ENCODE data around the gene AMPD2. TPM values are rescaled to one million over a fixed set of nuclear protein-coding genes. Genes with fewer than 3 reads are reported as not detected.

Gene AMPD2
- total RNA-seq, 1 experiment from 2014 or later = 69.9 TPM

- CTCF ChIA-PET = interaction anchor here (1.8 kb wide), 1 partner anchor 16 kb away, joined by 7 read pairs; no protein-coding TSS in a partner anchor
- POLR2A ChIA-PET = no interaction called here
- DNase-seq (ENCODE audit: low read depth, low spot score) (no peak), ATAC-seq (no peak)
- no TSS peak for BruUV-seq (replicated peaks)
- Histone ChIP-seq H3K9me3 (ENCODE audit: control insufficient read depth in 1 of 2, insufficient read depth in 1 of 2, low read depth in 1 of 2, low read length in 2 of 2) (no peaks in the 10 kb centered on the region), H3K36me3 (ENCODE audit: control insufficient read depth in 1 of 2, insufficient read depth in 2 of 2, low read length in 2 of 2) (peaks cover 0 to 4% of the 10 kb centered on the region in 2 experiments; a peak in 2 of 4 replicates), H3K9ac (ENCODE audit: low read length) (no peak overlapping the region), H3K27ac (ENCODE audit: low read depth, low read length) (no peak overlapping the region), H3K79me2 (ENCODE audit: insufficient read depth, low read length) (peaks cover 53% of the 10 kb centered on the region), H3K4me2 (ENCODE audit: low read length) (no peak overlapping the region), H4K20me1 (ENCODE audit: insufficient read depth) (no peaks in the 10 kb centered on the region), H3K4me1 (ENCODE audit: control insufficient read depth in 1 of 2, insufficient read depth in 2 of 2, low read length in 2 of 2) (peaks cover 20 to 32% of the 10 kb centered on the region in 2 experiments; a peak in 3 of 4 replicates), H3K4me3 (replicated peaks in 1 of 2; ENCODE audit: low read depth in 1 of 2, low read length in 2 of 2) (no peak overlapping the region), H3K9me2 (ENCODE audit: insufficient read depth) (no peaks in the 10 kb centered on the region), H3K27me3 (ENCODE audit: insufficient read depth, low read length) (no peaks in the 10 kb centered on the region), H2AFZ (ENCODE audit: low read depth, low read length, poor library complexity, severe bottlenecking) (no peak overlapping the region)
- intact Hi-C loops (cut with micrococcal nuclease) = no loop called here
- TF ChIP-seq EGR1 (IDR thresholded peaks at IDR 0.05; ENCODE audit: low read depth) (no peak), SRF (IDR thresholded peaks at IDR 0.05; ENCODE audit: low read depth) (no peak), POLR2A (IDR thresholded peaks at IDR 0.05; ENCODE audit: borderline replicate concordance, extremely low read depth, insufficient read depth, insufficient read length) (no peak), ZBTB33 (IDR thresholded peaks at IDR 0.05; ENCODE audit: extremely low read depth, insufficient replicate concordance, low read length) (no peak), ZNF274 (IDR thresholded peaks at IDR 0.05; ENCODE audit: low read depth, low read length) (no peak), ATF3 (IDR thresholded peaks at IDR 0.05) (no peak), CBX3 (IDR thresholded peaks at IDR 0.05; ENCODE audit: low read depth) (no peak), RAD21 (IDR thresholded peaks at IDR 0.05; ENCODE audit: low read depth) (no peak), MAX (IDR thresholded peaks at IDR 0.05) (no peak), EZH2phosphoT487 (IDR thresholded peaks at IDR 0.05; ENCODE audit: borderline replicate concordance) (no peak), EZH2 (IDR thresholded peaks at IDR 0.05) (no peak), CTCF (IDR thresholded peaks at IDR 0.05 in 2 of 3, conservative IDR thresholded peaks at IDR 0.05 in 1 of 3; ENCODE audit: borderline replicate concordance in 1 of 3, insufficient read depth in 1 of 3, low read depth in 2 of 3, low read length in 2 of 3) (no peak), SP1 (IDR thresholded peaks at IDR 0.05; ENCODE audit: low read depth) (no peak)
- RAD21 ChIA-PET (ENCODE audit: low non-redundant PET in 1 of 2, low total read pairs in 2 of 2, uncharacterized antibody in 2 of 2, unreplicated experiment in 2 of 2) = no interaction called here
Observed at GRCh38 chr1:109623601-109624161, 4.0 kb downstream of the AMPD2 start.
